SK-N-SH treated with all-trans-retinoic acid at 6 μM for 48 hours (cell line): ENCODE measurements around the gene SCMH1.

ENCODE experiments used
- ATAC-seq: fragments of 200-7000 bp; cut with Tn5 transposase; 3 replicates; pipeline ENCODE4 v1.9.1; 2020; ENCODE audit warnings: mild to moderate bottlenecking, moderate library complexity
- ARNTL ChIP-seq: fragments of 450-650 bp; formaldehyde crosslinking; IDR thresholded peaks from 2 replicates; pipeline ENCODE4 v1.5.0; 2020; ENCODE audit warnings: low read depth, mild to moderate bottlenecking, moderate library complexity, borderline replicate concordance
- BACH2 ChIP-seq: fragments of 250-450 bp; sonication (Bioruptor Pico); IDR thresholded peaks from 2 replicates; pipeline ENCODE4 v1.9.0; 2021; ENCODE audit warnings: mild to moderate bottlenecking, borderline replicate concordance
- ESRRG ChIP-seq: fragments of 250-450 bp; sonication (Bioruptor Pico); IDR thresholded peaks from 2 replicates; pipeline ENCODE4 v1.6.1; 2021; ENCODE audit warnings: mild to moderate bottlenecking
- GLIS3 ChIP-seq: fragments of 250-450 bp; sonication (Bioruptor Pico); IDR thresholded peaks from 2 replicates; pipeline ENCODE4 v1.5.0; 2020; ENCODE audit warnings: mild to moderate bottlenecking, moderate library complexity
- ISL1 ChIP-seq: fragments of 250-450 bp; sonication (Bioruptor Pico); IDR thresholded peaks from 2 replicates; pipeline ENCODE4 v2.1.2; 2022; ENCODE audit warnings: mild to moderate bottlenecking, moderate library complexity
- OSR1 ChIP-seq: fragments of 250-450 bp; sonication (Bioruptor Pico); IDR thresholded peaks from 2 replicates; pipeline ENCODE4 v1.8.0; 2022; ENCODE audit warnings: moderate library complexity, mild to moderate bottlenecking, inconsistent platforms
- PPARA ChIP-seq: fragments of 250-450 bp; sonication (Bioruptor Pico); IDR thresholded peaks from 2 replicates; pipeline ENCODE4 v1.5.0; 2020; ENCODE audit warnings: mild to moderate bottlenecking, borderline replicate concordance
- RARB ChIP-seq: fragments of 250-450 bp; sonication (Bioruptor Pico); IDR thresholded peaks from 2 replicates; pipeline ENCODE4 v1.8.0; 2021; ENCODE audit warnings: mild to moderate bottlenecking, moderate library complexity
- SNAI2 ChIP-seq: fragments of 250-450 bp; sonication (Bioruptor Pico); IDR thresholded peaks from 2 replicates; pipeline ENCODE4 v1.5.0; 2020; ENCODE audit warnings: mild to moderate bottlenecking, moderate library complexity
- TCF4 ChIP-seq: fragments of 250-450 bp; sonication (Bioruptor Pico); IDR thresholded peaks from 2 replicates; pipeline ENCODE4 v1.8.0; 2021; ENCODE audit warnings: mild to moderate bottlenecking, moderate library complexity, borderline replicate concordance
- TOX ChIP-seq: fragments of 250-450 bp; sonication (Bioruptor Pico); IDR thresholded peaks from 2 replicates; pipeline ENCODE4 v1.8.0; 2021; ENCODE audit warnings: mild to moderate bottlenecking, moderate library complexity, borderline replicate concordance
- ZC3H10 ChIP-seq: fragments of 250-450 bp; sonication (Bioruptor Pico); IDR thresholded peaks from 2 replicates; pipeline ENCODE4 v1.5.1; 2021; ENCODE audit warnings: mild to moderate bottlenecking, moderate library complexity
- ZFP3 ChIP-seq: fragments of 250-450 bp; sonication (Bioruptor Pico); IDR thresholded peaks from 2 replicates; pipeline ENCODE4 v1.5.0; 2020; ENCODE audit warnings: mild to moderate bottlenecking, moderate library complexity
- ZFP30 ChIP-seq: fragments of 450-650 bp; formaldehyde crosslinking; IDR thresholded peaks from 2 replicates; pipeline ENCODE4 v1.5.0; 2022; ENCODE audit warnings: mild to moderate bottlenecking, moderate library complexity
- ZNF565 ChIP-seq: fragments of 450-650 bp; formaldehyde crosslinking; conservative IDR thresholded peaks from 2 replicates; pipeline ENCODE4 v1.5.0; 2020; ENCODE audit warnings: low read depth, mild to moderate bottlenecking, moderate library complexity
- ZNF8 ChIP-seq: fragments of 450-650 bp; formaldehyde crosslinking; IDR thresholded peaks from 2 replicates; pipeline ENCODE4 v1.5.0; 2020; ENCODE audit warnings: mild to moderate bottlenecking, moderate library complexity
- TF ChIP-seq, protein P1 (sequence below): fragments of 250-450 bp; sonication (Bioruptor Pico); IDR thresholded peaks from 2 replicates; pipeline ENCODE4 v1.5.1; 2021; ENCODE audit warnings: mild to moderate bottlenecking, moderate library complexity
- TF ChIP-seq, protein P2 (sequence below): fragments of 250-450 bp; sonication (Bioruptor Pico); IDR thresholded peaks from 2 replicates; pipeline ENCODE4 v1.5.0; 2020; ENCODE audit warnings: mild to moderate bottlenecking, moderate library complexity
- TF ChIP-seq, protein P3 (sequence below): fragments of 250-450 bp; sonication (Bioruptor Pico); IDR thresholded peaks from 2 replicates; pipeline ENCODE4 v1.5.1; 2020; ENCODE audit warnings: low read depth, mild to moderate bottlenecking, moderate library complexity
- TF ChIP-seq, protein P4 (sequence below): fragments of 250-450 bp; sonication (Bioruptor Pico); IDR thresholded peaks from 2 replicates; pipeline ENCODE4 v1.8.0; 2021; ENCODE audit warnings: low read depth, mild to moderate bottlenecking, moderate library complexity, borderline replicate concordance

The SCMH1 gene

DNA sequence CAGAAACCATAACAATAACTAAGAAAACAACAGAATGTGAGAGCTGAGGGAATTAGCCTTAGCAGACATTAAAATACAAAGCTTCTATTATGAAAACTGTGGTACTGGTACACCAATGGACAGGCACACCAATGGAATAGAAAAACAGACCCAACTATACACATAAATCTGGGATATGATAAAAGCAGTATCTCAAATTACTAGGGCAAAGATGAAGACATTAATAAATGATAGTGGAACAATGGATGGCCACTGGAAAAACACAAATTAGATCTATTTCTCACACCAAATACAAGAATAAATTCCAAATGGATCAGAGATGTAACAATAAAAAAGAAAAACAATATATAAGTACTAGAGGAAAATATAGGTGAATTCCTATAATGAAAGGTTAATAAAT lies 155.2 kb downstream of the SCMH1 start:
- ATAC-seq = no peak
- TF ChIP-seq, protein P1, sequence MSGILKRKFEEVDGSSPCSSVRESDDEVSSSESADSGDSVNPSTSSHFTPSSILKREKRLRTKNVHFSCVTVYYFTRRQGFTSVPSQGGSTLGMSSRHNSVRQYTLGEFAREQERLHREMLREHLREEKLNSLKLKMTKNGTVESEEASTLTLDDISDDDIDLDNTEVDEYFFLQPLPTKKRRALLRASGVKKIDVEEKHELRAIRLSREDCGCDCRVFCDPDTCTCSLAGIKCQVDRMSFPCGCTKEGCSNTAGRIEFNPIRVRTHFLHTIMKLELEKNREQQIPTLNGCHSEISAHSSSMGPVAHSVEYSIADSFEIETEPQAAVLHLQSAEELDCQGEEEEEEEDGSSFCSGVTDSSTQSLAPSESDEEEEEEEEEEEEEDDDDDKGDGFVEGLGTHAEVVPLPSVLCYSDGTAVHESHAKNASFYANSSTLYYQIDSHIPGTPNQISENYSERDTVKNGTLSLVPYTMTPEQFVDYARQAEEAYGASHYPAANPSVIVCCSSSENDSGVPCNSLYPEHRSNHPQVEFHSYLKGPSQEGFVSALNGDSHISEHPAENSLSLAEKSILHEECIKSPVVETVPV = no peak
- TF ChIP-seq ZFP30 (CRISPR knock-in tag) (no peak), ESRRG (CRISPR knock-in tag) (no peak), TOX (CRISPR knock-in tag) (no peak), ZC3H10 (CRISPR knock-in tag) (no peak), ISL1 (CRISPR knock-in tag) (no peak), RARB (CRISPR knock-in tag) (no peak), ZFP3 (CRISPR knock-in tag) (no peak), OSR1 (CRISPR knock-in tag) (no peak), PPARA (CRISPR knock-in tag) (no peak), ZNF565 (no peak), ARNTL (CRISPR knock-in tag) (no peak), TCF4 (CRISPR knock-in tag) (no peak)
- TF ChIP-seq, protein P2, sequence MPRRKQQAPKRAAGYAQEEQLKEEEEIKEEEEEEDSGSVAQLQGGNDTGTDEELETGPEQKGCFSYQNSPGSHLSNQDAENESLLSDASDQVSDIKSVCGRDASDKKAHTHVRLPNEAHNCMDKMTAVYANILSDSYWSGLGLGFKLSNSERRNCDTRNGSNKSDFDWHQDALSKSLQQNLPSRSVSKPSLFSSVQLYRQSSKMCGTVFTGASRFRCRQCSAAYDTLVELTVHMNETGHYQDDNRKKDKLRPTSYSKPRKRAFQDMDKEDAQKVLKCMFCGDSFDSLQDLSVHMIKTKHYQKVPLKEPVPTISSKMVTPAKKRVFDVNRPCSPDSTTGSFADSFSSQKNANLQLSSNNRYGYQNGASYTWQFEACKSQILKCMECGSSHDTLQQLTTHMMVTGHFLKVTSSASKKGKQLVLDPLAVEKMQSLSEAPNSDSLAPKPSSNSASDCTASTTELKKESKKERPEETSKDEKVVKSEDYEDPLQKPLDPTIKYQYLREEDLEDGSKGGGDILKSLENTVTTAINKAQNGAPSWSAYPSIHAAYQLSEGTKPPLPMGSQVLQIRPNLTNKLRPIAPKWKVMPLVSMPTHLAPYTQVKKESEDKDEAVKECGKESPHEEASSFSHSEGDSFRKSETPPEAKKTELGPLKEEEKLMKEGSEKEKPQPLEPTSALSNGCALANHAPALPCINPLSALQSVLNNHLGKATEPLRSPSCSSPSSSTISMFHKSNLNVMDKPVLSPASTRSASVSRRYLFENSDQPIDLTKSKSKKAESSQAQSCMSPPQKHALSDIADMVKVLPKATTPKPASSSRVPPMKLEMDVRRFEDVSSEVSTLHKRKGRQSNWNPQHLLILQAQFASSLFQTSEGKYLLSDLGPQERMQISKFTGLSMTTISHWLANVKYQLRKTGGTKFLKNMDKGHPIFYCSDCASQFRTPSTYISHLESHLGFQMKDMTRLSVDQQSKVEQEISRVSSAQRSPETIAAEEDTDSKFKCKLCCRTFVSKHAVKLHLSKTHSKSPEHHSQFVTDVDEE (CRISPR knock-in tag) = no peak
- TF ChIP-seq, protein P3, sequence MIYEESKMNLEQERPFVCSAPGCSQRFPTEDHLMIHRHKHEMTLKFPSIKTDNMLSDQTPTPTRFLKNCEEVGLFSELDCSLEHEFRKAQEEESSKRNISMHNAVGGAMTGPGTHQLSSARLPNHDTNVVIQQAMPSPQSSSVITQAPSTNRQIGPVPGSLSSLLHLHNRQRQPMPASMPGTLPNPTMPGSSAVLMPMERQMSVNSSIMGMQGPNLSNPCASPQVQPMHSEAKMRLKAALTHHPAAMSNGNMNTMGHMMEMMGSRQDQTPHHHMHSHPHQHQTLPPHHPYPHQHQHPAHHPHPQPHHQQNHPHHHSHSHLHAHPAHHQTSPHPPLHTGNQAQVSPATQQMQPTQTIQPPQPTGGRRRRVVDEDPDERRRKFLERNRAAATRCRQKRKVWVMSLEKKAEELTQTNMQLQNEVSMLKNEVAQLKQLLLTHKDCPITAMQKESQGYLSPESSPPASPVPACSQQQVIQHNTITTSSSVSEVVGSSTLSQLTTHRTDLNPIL (CRISPR knock-in tag) = no peak
- TF ChIP-seq, all 23 proteins: peak for 0

DNA sequence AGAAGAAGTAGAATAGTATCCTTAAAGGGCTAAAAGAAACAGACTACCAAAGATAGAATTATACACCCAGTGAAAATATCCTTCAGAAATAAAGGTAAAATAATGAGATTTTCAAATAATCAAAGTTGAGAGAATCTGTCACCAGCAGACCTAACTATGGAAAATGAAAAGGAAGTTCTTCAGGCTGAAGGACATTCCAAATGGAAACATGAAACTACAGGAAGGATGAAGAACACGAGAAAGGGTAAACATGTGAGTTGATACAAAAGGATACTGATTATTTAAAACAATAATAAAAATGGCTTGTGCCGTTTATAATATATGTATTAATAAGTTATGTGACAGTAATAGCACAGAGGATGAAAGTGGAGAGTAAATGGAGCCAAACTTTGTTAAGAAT lies 163.5 kb downstream of the SCMH1 start:
- TF ChIP-seq TOX (CRISPR knock-in tag) (no peak), ZNF565 (no peak), ESRRG (CRISPR knock-in tag) (no peak), ISL1 (CRISPR knock-in tag) (no peak), OSR1 (CRISPR knock-in tag) (no peak), BACH2 (CRISPR knock-in tag) (no peak), ZFP3 (CRISPR knock-in tag) (no peak), ZNF8 (CRISPR knock-in tag) (no peak), ARNTL (CRISPR knock-in tag) (no peak), SNAI2 (CRISPR knock-in tag) (no peak), PPARA (CRISPR knock-in tag) (no peak), GLIS3 (CRISPR knock-in tag) (no peak)
- TF ChIP-seq, protein P1 = no peak
- TF ChIP-seq, protein P4, sequence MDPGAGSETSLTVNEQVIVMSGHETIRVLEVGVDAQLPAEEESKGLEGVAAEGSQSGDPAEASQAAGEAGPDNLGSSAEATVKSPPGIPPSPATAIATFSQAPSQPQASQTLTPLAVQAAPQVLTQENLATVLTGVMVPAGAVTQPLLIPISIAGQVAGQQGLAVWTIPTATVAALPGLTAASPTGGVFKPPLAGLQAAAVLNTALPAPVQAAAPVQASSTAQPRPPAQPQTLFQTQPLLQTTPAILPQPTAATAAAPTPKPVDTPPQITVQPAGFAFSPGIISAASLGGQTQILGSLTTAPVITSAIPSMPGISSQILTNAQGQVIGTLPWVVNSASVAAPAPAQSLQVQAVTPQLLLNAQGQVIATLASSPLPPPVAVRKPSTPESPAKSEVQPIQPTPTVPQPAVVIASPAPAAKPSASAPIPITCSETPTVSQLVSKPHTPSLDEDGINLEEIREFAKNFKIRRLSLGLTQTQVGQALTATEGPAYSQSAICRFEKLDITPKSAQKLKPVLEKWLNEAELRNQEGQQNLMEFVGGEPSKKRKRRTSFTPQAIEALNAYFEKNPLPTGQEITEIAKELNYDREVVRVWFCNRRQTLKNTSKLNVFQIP (CRISPR knock-in tag) = no peak
- TF ChIP-seq, protein P2 (CRISPR knock-in tag) = no peak
- TF ChIP-seq, protein P3 (CRISPR knock-in tag) = no peak
- no peak for ATAC-seq
